MM.1S (cell line): ENCODE measurements around the gene RGS13.

Source experiments
- CTCF ChIP-seq: fragments of 300-600 bp; sonication (generic); IDR thresholded peaks from 2 replicates; pipeline ENCODE4 v1.5.1; 2016; ENCODE audit warnings: antibody characterized with exemption, low read length, mixed read lengths
- EZH2 ChIP-seq: fragments of 300-600 bp; sonication (generic); optimal IDR thresholded peaks from 2 replicates; pipeline ENCODE3; 2017; ENCODE audit warnings: low read depth, mild to moderate bottlenecking, antibody characterized with exemption, low read length, mixed read lengths
- EZH2phosphoT487 ChIP-seq: fragments of 300-600 bp; sonication (generic); IDR thresholded peaks from 2 replicates; pipeline ENCODE4 v1.6.1; 2018; ENCODE audit warnings: antibody characterized with exemption, low read length

- TF ChIP-seq CTCF (no peak), EZH2 (no peak), EZH2phosphoT487 (no peak)
These were observed 906 bp upstream of the RGS13 start for GRCh38 chr1:192635041-192635440.
